Measurements from ENCODE around the gene ZRANB3. TPM values are rescaled to one million over a fixed set of nuclear protein-coding genes. Genes with fewer than 3 reads are reported as not detected.

The ZRANB3 gene
- total and polyA plus RNA-seq, 2 donors (not counting 3 experiments of a cell fraction or from before 2014, with no cell fraction given), result 2.2 to 6.0 TPM

DNA sequence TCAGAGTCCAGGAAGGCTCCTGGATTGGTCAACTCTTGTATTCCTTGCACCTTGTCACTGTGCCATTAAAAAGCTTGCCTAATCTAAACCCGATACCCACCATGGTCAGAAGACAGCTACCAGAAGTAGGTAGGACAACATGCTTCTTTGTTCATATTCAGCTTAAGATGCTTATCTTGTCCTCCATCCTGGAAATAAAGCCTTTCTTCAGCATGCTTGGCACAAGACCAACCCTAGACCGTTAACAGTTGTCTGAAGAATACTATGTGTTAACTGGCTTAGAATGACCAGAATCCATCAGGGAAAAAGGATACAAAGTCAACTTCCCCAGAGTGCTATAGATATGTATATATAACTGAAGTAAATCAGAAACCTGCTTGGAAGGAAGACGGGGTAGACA, 193.9 kb downstream of the ZRANB3 start:
- FAIRE-seq (peak; percentile 40), DNase-seq (ENCODE audit: low read depth, low spot score) (peak; percentile 29)
- no peak overlapping the region for H3K9ac ChIP-seq (replicated peaks; ENCODE audit: extremely low read depth, insufficient read depth, low read length)
- H3K9me3 ChIP-seq (replicated peaks; ENCODE audit: control insufficient read depth, insufficient read depth, low read length), result no peaks in the 10 kb centered on the region
- no peaks in the 10 kb centered on the region for H3K9me1 ChIP-seq (replicated peaks; ENCODE audit: control insufficient read depth, extremely low read depth, insufficient read depth, low read length)
- no peaks in the 10 kb centered on the region for H3K27me3 ChIP-seq (ENCODE audit: control insufficient read depth in 2 of 2, insufficient read depth in 2 of 2, low read length in 2 of 2)
- H3K79me2 ChIP-seq (ENCODE audit: control insufficient read depth, insufficient read depth, low read length), result no peaks in the 10 kb centered on the region
- no peak overlapping the region for H2AFZ ChIP-seq (ENCODE audit: low read depth, low read length)
- H3K4me3 ChIP-seq (replicated peaks in 1 of 3; ENCODE audit: insufficient read depth in 1 of 3, low read depth in 1 of 3, low read length in 3 of 3), result no peak overlapping the region
- CTCF ChIA-PET, result no interaction called here
- H3K27ac ChIP-seq (ENCODE audit: insufficient read depth, low read depth, low read length), result no peak overlapping the region
- intact Hi-C loops (cut with micrococcal nuclease), result no loop called here
- TF ChIP-seq POLR2AphosphoS5 (IDR thresholded peaks at IDR 0.05; ENCODE audit: insufficient read depth, low read depth, low read length) (no peak), MYC (IDR thresholded peaks at IDR 0.05; ENCODE audit: low read depth, low read length) (no peak), FOS (IDR thresholded peaks at IDR 0.05; ENCODE audit: borderline replicate concordance, insufficient read depth, low read length) (no peak), EZH2 (IDR thresholded peaks at IDR 0.05; ENCODE audit: borderline replicate concordance, low read depth, low read length, severe bottlenecking) (no peak), JUN (IDR thresholded peaks at IDR 0.05; ENCODE audit: borderline replicate concordance, insufficient read depth, insufficient read length, low read depth) (no peak), GATA2 (IDR thresholded peaks at IDR 0.05; ENCODE audit: insufficient read depth, insufficient read length, low read depth, low read length) (no peak)
- TF ChIP-seq, protein P1, sequence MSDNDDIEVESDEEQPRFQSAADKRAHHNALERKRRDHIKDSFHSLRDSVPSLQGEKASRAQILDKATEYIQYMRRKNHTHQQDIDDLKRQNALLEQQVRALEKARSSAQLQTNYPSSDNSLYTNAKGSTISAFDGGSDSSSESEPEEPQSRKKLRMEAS (IDR thresholded peaks at IDR 0.05; ENCODE audit: insufficient read depth, insufficient read length), result no peak
- no peaks in the 10 kb centered on the region for H4K20me1 ChIP-seq (replicated peaks; ENCODE audit: control insufficient read depth, extremely low read depth, insufficient read depth, low read length)
- dilution Hi-C loops (cut with MboI; ENCODE audit: extremely low pct_ligation_motif_present, low sequenced_read_pairs), result no loop called here
- no peak overlapping the region for H3K4me2 ChIP-seq (ENCODE audit: insufficient read depth, low read length)
- H3K4me1 ChIP-seq (ENCODE audit: control insufficient read depth, extremely low read depth, insufficient read depth, low read length), result no peaks in the 10 kb centered on the region
- POLR2A ChIA-PET, result no interaction called here
- BruUV-seq (replicated peaks), result no TSS peak
- H3K36me3 ChIP-seq (ENCODE audit: control insufficient read depth in 2 of 2, extremely low read depth in 1 of 2, insufficient read depth in 2 of 2, low read length in 2 of 2), result no peaks in the 10 kb centered on the region

DNA sequence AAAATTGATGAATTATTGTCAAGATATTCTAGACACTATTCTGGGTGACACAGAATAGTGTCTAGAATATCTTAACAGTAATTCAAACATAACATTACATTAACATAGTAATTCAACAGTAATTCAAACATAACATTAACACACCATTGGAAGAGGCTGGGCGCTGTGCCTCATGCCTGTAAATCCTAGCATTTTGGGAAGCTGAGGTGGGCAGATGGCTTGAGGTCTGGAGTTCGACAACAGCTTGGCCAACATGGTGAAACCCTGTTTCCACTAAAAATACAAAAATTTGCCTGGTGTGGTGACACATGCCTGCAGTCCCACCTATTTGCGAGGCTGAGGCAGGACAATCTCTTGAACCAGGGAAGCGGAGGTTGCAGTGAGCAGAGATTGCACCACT, 195.8 kb downstream of the ZRANB3 start:
- Histone ChIP-seq H3K27me3 (ENCODE audit: control insufficient read depth in 2 of 2, insufficient read depth in 2 of 2, low read length in 2 of 2) (no peaks in the 10 kb centered on the region), H3K9ac (replicated peaks; ENCODE audit: extremely low read depth, insufficient read depth, low read length) (no peak overlapping the region), H3K9me1 (replicated peaks; ENCODE audit: control insufficient read depth, extremely low read depth, insufficient read depth, low read length) (no peaks in the 10 kb centered on the region), H2AFZ (ENCODE audit: low read depth, low read length) (no peak overlapping the region), H3K79me2 (ENCODE audit: control insufficient read depth, insufficient read depth, low read length) (no peaks in the 10 kb centered on the region), H3K9me3 (replicated peaks; ENCODE audit: control insufficient read depth, insufficient read depth, low read length) (no peaks in the 10 kb centered on the region), H3K4me3 (replicated peaks in 1 of 3; ENCODE audit: insufficient read depth in 1 of 3, low read depth in 1 of 3, low read length in 3 of 3) (no peak overlapping the region), H3K36me3 (ENCODE audit: control insufficient read depth in 2 of 2, extremely low read depth in 1 of 2, insufficient read depth in 2 of 2, low read length in 2 of 2) (no peaks in the 10 kb centered on the region), H3K4me1 (ENCODE audit: control insufficient read depth, extremely low read depth, insufficient read depth, low read length) (no peaks in the 10 kb centered on the region), H4K20me1 (replicated peaks; ENCODE audit: control insufficient read depth, extremely low read depth, insufficient read depth, low read length) (no peaks in the 10 kb centered on the region), H3K4me2 (ENCODE audit: insufficient read depth, low read length) (no peak overlapping the region), H3K27ac (ENCODE audit: insufficient read depth, low read depth, low read length) (no peak overlapping the region)
- no peak for TF ChIP-seq GATA2 (IDR thresholded peaks at IDR 0.05; ENCODE audit: insufficient read depth, insufficient read length, low read depth, low read length)
- TF ChIP-seq EZH2 (IDR thresholded peaks at IDR 0.05; ENCODE audit: borderline replicate concordance, low read depth, low read length, severe bottlenecking), result no peak
- TF ChIP-seq, protein P2, sequence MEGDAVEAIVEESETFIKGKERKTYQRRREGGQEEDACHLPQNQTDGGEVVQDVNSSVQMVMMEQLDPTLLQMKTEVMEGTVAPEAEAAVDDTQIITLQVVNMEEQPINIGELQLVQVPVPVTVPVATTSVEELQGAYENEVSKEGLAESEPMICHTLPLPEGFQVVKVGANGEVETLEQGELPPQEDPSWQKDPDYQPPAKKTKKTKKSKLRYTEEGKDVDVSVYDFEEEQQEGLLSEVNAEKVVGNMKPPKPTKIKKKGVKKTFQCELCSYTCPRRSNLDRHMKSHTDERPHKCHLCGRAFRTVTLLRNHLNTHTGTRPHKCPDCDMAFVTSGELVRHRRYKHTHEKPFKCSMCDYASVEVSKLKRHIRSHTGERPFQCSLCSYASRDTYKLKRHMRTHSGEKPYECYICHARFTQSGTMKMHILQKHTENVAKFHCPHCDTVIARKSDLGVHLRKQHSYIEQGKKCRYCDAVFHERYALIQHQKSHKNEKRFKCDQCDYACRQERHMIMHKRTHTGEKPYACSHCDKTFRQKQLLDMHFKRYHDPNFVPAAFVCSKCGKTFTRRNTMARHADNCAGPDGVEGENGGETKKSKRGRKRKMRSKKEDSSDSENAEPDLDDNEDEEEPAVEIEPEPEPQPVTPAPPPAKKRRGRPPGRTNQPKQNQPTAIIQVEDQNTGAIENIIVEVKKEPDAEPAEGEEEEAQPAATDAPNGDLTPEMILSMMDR (IDR thresholded peaks at IDR 0.05; ENCODE audit: extremely low read depth in 1 of 2, insufficient read depth in 1 of 2, low read depth in 1 of 2, low read length in 2 of 2), result no peak
- no peak for TF ChIP-seq MYC (IDR thresholded peaks at IDR 0.05; ENCODE audit: low read depth, low read length)
- TF ChIP-seq POLR2AphosphoS5 (IDR thresholded peaks at IDR 0.05; ENCODE audit: insufficient read depth, low read depth, low read length), result no peak
- ChIA-PET CTCF (no interaction called here), POLR2A (no interaction called here)
- DNase-seq (ENCODE audit: low read depth, low spot score), result no peak
- intact Hi-C loops (cut with micrococcal nuclease) (no loop called here), dilution Hi-C loops (cut with MboI; ENCODE audit: extremely low pct_ligation_motif_present, low sequenced_read_pairs) (no loop called here)
- FAIRE-seq, result no peak
- BruUV-seq (replicated peaks), result no TSS peak

Measured in endothelial cell of umbilical vein (primary cell).